CD14-positive monocyte (primary cell): ENCODE data around the gene AMBRA1. TPM values are rescaled to one million over a fixed set of nuclear protein-coding genes. Genes with fewer than 3 reads are reported as not detected.

Experiments used
- DNase-seq, 3 donors: peaks; one replicate each; pipeline ENCODE4 v3.0.0-alpha.2; 2011 to 2022
- H2AFZ ChIP-seq: 2 replicates; pipeline ENCODE4 v1.6.0; 2012; ENCODE audit warnings: mild to moderate bottlenecking, low read depth, low read length, inconsistent platforms; ENCODE audit not compliant: insufficient read depth, poor library complexity, severe bottlenecking
- H3K27ac ChIP-seq, 2 donors: 1 replicate in 1 of 2; 2 replicates in 1 of 2; pipeline ENCODE4 v1.5.1; 2012 to 2013; ENCODE audit warnings: low read length in 2 of 2, control low read depth in 1 of 2, inconsistent platforms in 1 of 2, low read depth in 1 of 2, mild to moderate bottlenecking in 1 of 2
- H3K27me3 ChIP-seq, 2 donors: one replicate each; pipeline versions ENCODE4 v1.6.0 to v1.6.1; 2011 to 2013; ENCODE audit warnings: low read length in 2 of 2; ENCODE audit not compliant: control insufficient read depth in 2 of 2, insufficient read depth in 2 of 2
- H3K36me3 ChIP-seq, 2 donors: replicated peaks in 1 of 2; 1 replicate in 1 of 2; 2 replicates in 1 of 2; pipeline versions ENCODE4 v1.5.1 to v1.6.1; 2012 to 2013; ENCODE audit warnings: low read length in 2 of 2, control low read depth in 1 of 2, inconsistent platforms in 1 of 2, mild to moderate bottlenecking in 1 of 2; ENCODE audit not compliant: insufficient read depth in 2 of 2, control insufficient read depth in 1 of 2
- H3K4me1 ChIP-seq, 2 donors: 1 replicate in 1 of 2; 2 replicates in 1 of 2; pipeline versions ENCODE4 v1.5.1 to v1.6.1; 2012 to 2013; ENCODE audit warnings: low read length in 2 of 2, control low read depth in 1 of 2, inconsistent platforms in 1 of 2, mild to moderate bottlenecking in 1 of 2, moderate library complexity in 1 of 2; ENCODE audit not compliant: insufficient read depth in 2 of 2, control insufficient read depth in 1 of 2
- H3K4me2 ChIP-seq: replicated peaks from 2 replicates; pipeline ENCODE3; 2012; ENCODE audit warnings: low read length, moderate library complexity, mild to moderate bottlenecking; ENCODE audit not compliant: poor library complexity, severe bottlenecking; ENCODE audit errors: extremely low read depth
- H3K4me3 ChIP-seq, 3 experiments: fragments of 200-600 bp in 1 of 3; sonication (generic) in 1 of 3; replicated peaks in 1 of 3; 1 replicate in 2 of 3; 2 replicates in 1 of 3; pipeline ENCODE4 v1.5.1; 2011 to 2013; ENCODE audit warnings: low read length in 3 of 3, mild to moderate bottlenecking in 3 of 3, control low read depth in 2 of 3, low read depth in 2 of 3, inconsistent platforms in 1 of 3, moderate library complexity in 1 of 3
- H3K79me2 ChIP-seq: 2 replicates; pipeline ENCODE4 v1.6.0; 2012; ENCODE audit warnings: mild to moderate bottlenecking, control low read depth, inconsistent platforms, low read length, moderate library complexity; ENCODE audit not compliant: insufficient read depth
- H3K9ac ChIP-seq: 2 replicates; pipeline ENCODE4 v1.6.0; 2017; ENCODE audit warnings: low read length, mild to moderate bottlenecking; ENCODE audit not compliant: insufficient read depth, poor library complexity, severe bottlenecking
- H3K9me3 ChIP-seq, 2 donors: replicated peaks in 1 of 2; 1 replicate in 1 of 2; 2 replicates in 1 of 2; pipeline versions ENCODE4 v1.5.1 to v1.6.1; 2012 to 2013; ENCODE audit warnings: low read length in 2 of 2, control low read depth in 1 of 2; ENCODE audit not compliant: control insufficient read depth in 1 of 2, insufficient read depth in 1 of 2
- H4K20me1 ChIP-seq: 2 replicates; pipeline ENCODE4 v1.6.0; 2012; ENCODE audit warnings: mild to moderate bottlenecking, low read length, control low read depth, moderate library complexity; ENCODE audit not compliant: insufficient read depth
- H3K27ac Mint-ChIP-seq, 7 donors: one replicate each; pipeline ENCODE4 v1.8.0; 2020; ENCODE audit warnings: mild to moderate bottlenecking in 7 of 7, mixed read lengths in 7 of 7, moderate library complexity in 6 of 7, inconsistent platforms in 2 of 7
- H3K27me3 Mint-ChIP-seq, 3 donors: one replicate each; pipeline ENCODE4 v1.8.0; 2021 to 2022; ENCODE audit warnings: low read depth in 3 of 3, mild to moderate bottlenecking in 3 of 3, mixed read lengths in 3 of 3, moderate library complexity in 3 of 3, inconsistent platforms in 1 of 3
- H3K36me3 Mint-ChIP-seq, 2 donors: one replicate each; pipeline ENCODE4 v1.8.0; 2020; ENCODE audit warnings: mixed read lengths in 2 of 2, inconsistent platforms in 1 of 2, mild to moderate bottlenecking in 1 of 2
- H3K4me1 Mint-ChIP-seq: one replicate; pipeline ENCODE4 v1.8.0; 2020; ENCODE audit warnings: mild to moderate bottlenecking, mixed read lengths
- H3K4me3 Mint-ChIP-seq, 2 donors: one replicate each; pipeline ENCODE4 v1.8.0; 2020; ENCODE audit warnings: mild to moderate bottlenecking in 2 of 2, mixed read lengths in 2 of 2, moderate library complexity in 1 of 2
- H3K9me3 Mint-ChIP-seq, 7 donors: one replicate each; pipeline ENCODE4 v1.8.0; 2020 to 2022; ENCODE audit warnings: mixed read lengths in 7 of 7, mild to moderate bottlenecking in 6 of 7, moderate library complexity in 6 of 7, inconsistent platforms in 2 of 7
- WGBS: methylation state at CpG from one replicate; pipeline ENCODE4 v1.1.5; 2013; ENCODE audit warnings: missing lambda C conversion rate; ENCODE audit not compliant: insufficient coverage; 5-methylcytosine and 5-hydroxymethylcytosine counted together
- intact Hi-C, 2 donors: fragments of 100-400 bp; cut with micrococcal nuclease; formaldehyde crosslinking; loops; one replicate each; pipeline versions ENCODE4 v1.15.0 to v1.15.1; 2023
- polyA plus RNA-seq, 3 donors: library from polyadenylated mRNA; depleted of rRNA in 1 of 3; unstranded in 2 of 3; stranded (reverse) in 1 of 3; fragments of 300-500 nt in 2 of 3; fragments of >200 nt in 1 of 3; fragmentation: Illumina TruSeq in 2 of 3; gene quantifications; 1 replicate in 2 of 3; 2 replicates in 1 of 3; pipeline ENCODE4 v1.2.3, GENCODE V29; 2012 to 2021
- TF ChIP-seq, protein P1 (sequence below): fragments of 200-600 bp; IDR thresholded peaks from one replicate; pipeline ENCODE4 v1.8.0; 2022; ENCODE audit warnings: antibody characterized with exemption, mild to moderate bottlenecking

AMBRA1 gene
- polyA plus RNA-seq, 3 donors = 2.1 to 6.1 (median 3.8) TPM

DNA sequence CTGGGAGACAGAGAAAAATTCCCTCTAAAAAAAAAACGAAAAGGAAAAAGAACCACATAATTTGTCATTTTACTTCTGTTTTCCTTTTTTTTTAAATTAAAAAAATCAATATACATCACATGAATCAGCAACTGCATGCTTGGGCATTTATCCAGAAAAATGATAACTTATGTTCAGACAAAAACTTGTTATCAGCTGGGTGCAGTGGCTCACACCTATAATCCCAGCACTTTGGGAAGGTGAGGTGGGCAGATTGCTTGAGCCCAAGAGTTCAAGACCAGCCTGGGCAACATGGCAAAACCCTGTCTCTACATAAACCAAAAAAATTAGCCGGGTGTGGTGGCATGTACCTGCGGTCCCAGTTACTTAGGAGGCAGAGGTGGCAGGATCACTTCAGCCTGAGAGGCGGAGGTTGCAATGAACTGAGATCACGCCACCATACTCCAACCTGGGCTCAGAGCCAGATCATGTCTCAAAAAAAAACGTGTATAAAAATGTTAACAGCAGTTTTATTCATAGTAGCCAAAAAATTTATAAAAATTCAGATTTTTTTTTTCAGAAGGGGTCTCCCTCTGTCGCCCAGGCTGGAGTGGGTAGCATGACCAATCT is 28.5 kb downstream of the AMBRA1 start:
- H3K27me3 Mint-ChIP-seq = no peaks in the 10 kb centered on the region
- TF ChIP-seq, protein P1, sequence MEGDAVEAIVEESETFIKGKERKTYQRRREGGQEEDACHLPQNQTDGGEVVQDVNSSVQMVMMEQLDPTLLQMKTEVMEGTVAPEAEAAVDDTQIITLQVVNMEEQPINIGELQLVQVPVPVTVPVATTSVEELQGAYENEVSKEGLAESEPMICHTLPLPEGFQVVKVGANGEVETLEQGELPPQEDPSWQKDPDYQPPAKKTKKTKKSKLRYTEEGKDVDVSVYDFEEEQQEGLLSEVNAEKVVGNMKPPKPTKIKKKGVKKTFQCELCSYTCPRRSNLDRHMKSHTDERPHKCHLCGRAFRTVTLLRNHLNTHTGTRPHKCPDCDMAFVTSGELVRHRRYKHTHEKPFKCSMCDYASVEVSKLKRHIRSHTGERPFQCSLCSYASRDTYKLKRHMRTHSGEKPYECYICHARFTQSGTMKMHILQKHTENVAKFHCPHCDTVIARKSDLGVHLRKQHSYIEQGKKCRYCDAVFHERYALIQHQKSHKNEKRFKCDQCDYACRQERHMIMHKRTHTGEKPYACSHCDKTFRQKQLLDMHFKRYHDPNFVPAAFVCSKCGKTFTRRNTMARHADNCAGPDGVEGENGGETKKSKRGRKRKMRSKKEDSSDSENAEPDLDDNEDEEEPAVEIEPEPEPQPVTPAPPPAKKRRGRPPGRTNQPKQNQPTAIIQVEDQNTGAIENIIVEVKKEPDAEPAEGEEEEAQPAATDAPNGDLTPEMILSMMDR = no peak
- H2AFZ ChIP-seq = no peak overlapping the region
- intact Hi-C loops = no loop called here
- H3K79me2 ChIP-seq = peaks cover 88% of the 10 kb centered on the region
- DNase-seq = no peak
- H3K4me1 Mint-ChIP-seq = peaks cover 16% of the 10 kb centered on the region
- peaks cover 0 to 2% (median 0%) of the 10 kb centered on the region in 7 donors for H3K9me3 Mint-ChIP-seq
- peaks cover 5 to 6% of the 10 kb centered on the region in 2 donors for H3K36me3 Mint-ChIP-seq
- H3K4me2 ChIP-seq = no peak overlapping the region
- H3K9ac ChIP-seq = no peak overlapping the region
- H3K9me3 ChIP-seq = no peaks in the 10 kb centered on the region
- H3K4me3 ChIP-seq = no peak overlapping the region
- H3K4me3 Mint-ChIP-seq = no peak overlapping the region
- H4K20me1 ChIP-seq = peaks cover 55% of the 10 kb centered on the region
- H3K4me1 ChIP-seq = peaks cover 10 to 15% of the 10 kb centered on the region in 2 donors
- no peaks in the 10 kb centered on the region for H3K27me3 ChIP-seq
- WGBS = 100% methylated on average over 2 of the region's 7 CpGs
- H3K27ac Mint-ChIP-seq = no peak overlapping the region
- no peaks in the 10 kb centered on the region for H3K36me3 ChIP-seq
- H3K27ac ChIP-seq = no peak overlapping the region

DNA sequence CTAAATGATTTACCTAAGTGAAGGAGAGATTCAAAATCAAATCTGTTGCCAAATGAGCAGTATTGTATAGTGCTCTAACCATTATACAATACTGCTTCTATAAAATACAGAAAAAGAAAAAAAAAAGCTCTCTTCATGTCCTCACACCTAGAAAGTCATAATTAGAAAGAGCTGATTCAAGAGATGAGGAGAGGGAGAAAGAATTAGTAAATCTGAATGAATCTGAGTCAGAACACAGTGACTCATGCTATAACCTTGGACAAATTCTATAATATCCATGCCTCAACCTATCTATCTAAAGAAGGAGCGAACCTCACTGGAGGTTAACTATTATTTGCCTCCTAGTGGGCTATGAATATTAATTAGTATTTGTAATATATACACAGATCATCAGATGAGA is 29.4 kb downstream of the AMBRA1 start:
- Histone ChIP-seq H3K4me1 (peaks cover 14 to 21% of the 10 kb centered on the region in 2 donors), H3K4me2 (no peak overlapping the region), H4K20me1 (peaks cover 51% of the 10 kb centered on the region), H2AFZ (no peak overlapping the region), H3K27me3 (no peaks in the 10 kb centered on the region), H3K79me2 (peaks cover 88% of the 10 kb centered on the region), H3K27ac (no peak overlapping the region), H3K9ac (no peak overlapping the region), H3K4me3 (no peak overlapping the region), H3K9me3 (no peaks in the 10 kb centered on the region), H3K36me3 (no peaks in the 10 kb centered on the region)
- DNase-seq = no peak
- Mint-ChIP-seq H3K4me3 (no peak overlapping the region), H3K27ac (no peak overlapping the region), H3K27me3 (no peaks in the 10 kb centered on the region), H3K36me3 (peaks cover 4 to 5% of the 10 kb centered on the region in 2 donors), H3K9me3 (peaks cover 0 to 2% (median 0%) of the 10 kb centered on the region in 7 donors), H3K4me1 (peaks cover 23% of the 10 kb centered on the region)
- no CpG with 5 or more reads among the region's 1 CpG for WGBS
- TF ChIP-seq, protein P1 = no peak
- intact Hi-C loops = no loop called here
